Measurements from ENCODE around the gene TXNL4A.

TXNL4A gene

DNA sequence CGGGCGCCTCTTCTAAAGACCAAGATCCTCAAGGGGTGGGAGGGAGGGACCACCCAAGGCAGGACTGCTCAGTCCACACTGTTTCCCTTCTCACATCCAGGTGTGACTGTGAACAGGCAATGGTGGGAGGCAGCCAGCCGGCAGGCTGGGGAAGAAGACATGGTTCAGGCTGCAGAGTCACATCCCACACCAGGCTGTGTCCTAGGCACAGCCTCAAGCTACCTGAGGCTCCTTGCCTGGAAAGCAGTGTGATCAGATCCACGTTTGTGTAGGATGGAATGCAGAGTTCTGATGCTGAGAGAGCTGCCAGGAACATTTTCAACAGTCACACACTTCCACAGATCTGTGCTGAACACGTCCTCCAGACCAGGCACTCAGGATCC is 53.3 kb downstream of the TXNL4A start:
- no peak for DNase-seq (ENCODE audit: low spot score)

DNA sequence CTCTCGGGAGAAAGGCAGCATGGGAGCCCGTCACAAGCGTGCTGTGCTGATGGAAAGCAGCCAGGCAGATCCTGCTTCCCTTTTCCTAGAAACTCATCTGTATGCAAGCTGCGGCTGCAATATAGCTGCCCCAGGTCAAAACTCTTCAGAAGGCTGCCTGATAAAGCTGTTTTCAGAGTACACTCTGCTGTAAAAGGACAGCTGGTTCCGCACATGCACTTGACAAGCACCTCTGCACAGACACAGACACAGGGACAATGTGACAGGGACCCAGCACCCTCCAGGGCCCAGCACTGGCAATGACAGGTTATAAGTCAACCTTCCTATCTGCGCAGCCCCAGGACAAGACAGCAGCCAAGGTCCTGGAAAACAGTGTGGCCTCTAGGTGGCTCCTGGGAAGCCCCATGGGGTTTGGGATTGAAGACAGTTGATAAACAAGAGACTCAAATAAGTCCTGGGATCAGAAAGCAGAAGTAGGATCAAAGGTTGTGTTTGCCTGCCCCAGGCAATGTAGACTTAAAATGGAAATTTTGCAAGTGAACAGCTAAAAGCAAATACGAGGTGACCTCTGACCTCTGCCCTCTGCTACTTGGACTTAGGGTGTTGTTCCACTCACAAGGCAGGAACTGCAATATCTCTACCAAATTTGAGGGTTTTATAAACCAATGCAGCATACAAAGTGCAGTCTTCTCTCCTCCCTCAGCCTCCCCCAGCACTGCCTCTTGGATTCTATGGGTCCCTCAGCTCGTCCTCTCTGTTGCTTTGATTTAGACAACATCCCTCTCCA is 53.9 kb downstream of the TXNL4A start:
- DNase-seq (ENCODE audit: low spot score), result no peak

DNA sequence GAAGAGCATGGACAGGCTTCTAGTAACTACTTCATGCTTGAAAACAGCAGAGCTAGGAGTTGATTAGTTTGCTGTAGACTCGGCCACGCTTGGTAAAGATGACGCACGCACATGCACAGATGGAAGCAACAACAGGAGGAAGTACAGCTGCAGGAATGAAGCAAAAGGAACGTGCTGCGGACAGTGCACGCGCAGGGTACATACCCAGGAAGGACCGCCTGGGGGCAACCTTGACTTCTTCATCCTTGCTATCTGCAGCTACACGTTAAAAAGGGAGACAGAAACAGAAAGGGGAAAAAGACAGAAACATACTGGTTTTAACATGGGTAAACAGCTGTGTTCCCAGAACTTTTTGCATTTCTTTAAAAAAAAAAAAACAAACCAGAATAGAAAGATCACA is 54.6 kb downstream of the TXNL4A start:
- DNase-seq (ENCODE audit: low spot score), result peak; percentile 62

DNA sequence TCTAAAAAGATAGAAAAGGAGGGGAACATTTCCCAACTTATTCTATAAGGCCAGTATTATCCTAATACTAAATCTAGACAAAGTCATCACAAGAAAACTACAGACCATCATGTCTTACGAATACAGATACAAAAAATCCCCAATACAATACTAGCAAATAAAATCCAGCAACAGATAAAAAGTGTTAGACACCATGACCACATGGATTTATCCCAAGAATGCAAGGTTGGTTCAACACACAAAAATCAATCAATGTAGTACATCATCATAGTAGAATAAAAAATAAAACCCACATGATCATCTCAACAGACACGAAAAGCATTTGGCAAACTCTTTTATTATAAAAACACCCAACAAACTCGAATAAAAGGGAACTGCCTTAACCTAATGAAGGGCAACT is 55.5 kb downstream of the TXNL4A start:
- no peak for DNase-seq (ENCODE audit: low spot score)

DNA sequence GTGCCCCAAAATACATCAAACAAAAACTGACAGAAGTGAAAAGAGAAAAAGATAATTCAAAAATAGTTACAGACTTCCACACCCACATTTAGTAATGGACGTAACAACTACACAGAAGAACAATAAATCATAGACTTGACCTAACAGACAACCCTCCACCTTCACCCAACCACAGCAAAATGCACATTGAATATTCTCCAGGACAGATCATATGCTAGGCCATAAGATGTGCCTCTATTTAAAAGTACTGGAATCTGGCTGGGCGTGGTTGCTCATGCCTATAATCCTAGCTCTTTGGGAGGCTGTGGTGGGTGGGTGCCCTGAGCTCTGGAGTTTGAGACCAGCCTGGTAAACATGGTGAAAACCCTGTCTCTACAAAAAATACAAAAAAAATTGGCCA is 56.9 kb downstream of the TXNL4A start:
- no peak for DNase-seq (ENCODE audit: low spot score)

DNA sequence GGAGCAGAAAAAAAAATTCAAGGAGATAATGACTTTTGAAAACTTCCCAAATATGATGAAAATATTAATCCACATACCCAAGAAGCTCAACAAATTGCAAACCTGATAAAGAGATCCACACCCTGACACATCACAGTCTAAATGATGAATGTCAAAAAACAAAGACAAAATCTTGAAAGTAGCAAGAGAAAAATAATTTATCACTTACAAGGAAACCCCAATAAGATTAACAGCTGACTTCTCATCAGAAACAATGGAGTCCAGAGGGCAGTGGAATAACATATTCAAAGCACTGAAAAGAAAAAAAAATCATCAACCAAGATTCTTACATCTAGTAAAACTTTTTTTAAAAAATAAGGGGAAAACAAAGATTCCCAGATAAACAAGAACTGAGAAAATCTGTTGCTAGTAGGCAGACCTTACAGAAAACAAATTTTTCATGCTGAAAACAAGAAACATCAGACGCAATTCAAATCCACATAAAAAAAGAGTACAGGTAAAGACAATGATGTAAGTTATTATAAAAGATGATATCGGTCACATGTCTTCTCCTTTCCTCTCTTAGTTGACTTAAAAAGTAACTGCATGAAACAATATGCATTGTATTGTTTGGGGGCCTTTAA is 58.2 kb downstream of the TXNL4A start:
- DNase-seq (ENCODE audit: low spot score), result no peak

DNA sequence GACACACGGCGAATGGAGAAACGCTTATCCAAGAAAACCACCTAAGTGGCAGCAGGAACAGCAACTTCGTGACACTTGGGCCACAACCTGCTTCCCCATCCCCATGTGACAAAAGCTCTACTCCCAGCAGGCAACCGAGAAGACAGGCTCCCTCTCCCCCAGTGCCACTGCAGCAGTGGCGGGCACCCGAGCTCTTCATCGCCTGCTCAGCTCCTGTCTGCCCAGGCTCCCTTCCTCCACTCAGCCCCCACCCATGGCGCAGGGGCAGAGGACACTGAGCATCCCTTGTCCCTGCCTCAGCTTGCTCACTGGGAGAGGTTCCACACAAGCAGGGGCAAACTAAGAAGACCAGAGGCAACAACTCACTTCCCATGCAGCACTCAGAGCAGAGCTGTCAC is 59.8 kb downstream of the TXNL4A start:
- no peak for DNase-seq (ENCODE audit: low spot score)

DNA sequence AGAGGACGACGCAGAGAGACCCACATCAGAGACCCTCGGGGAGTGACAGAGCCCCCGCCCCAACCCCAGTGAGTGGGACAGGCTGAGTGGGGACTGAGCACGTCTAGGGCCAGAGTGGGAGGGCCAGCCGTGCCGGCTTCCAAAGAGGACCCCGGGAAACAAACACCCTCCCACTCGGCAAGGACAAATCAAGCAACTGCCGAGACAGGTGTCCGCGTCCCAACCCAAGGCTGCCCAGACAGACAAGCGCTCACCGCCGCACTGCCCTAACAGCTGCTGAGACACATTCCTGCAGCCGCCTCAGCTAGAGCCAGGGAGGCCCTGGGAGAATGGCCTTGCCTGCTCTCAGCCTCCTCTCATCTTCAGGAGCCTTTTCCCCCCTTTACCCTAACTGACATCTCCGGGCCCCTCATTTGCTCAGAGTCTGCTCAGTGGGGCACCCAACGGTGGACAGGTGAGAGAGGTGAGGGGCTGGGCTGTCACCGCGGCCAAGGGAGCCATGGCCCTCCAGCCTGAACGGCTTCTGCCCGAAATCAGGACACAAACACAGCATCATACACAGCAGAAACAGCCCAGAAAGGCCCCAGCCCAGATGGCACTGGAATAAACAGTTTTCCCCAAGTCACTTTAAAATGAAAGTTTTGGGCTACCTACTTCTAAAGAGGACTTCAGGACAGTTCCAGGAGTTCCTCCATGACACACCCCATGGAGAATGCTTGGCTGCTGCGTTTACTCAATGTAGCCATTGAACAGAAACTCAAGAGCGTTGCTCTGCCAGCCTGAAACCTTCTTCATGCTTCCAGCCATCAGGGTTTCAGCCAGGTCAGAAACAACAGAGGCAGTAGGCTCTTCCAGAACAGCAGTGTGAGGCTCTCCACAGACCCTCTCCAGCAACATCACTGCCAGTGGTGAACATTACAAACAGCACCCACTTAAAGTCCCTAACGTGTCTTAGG is 60.5 kb downstream of the TXNL4A start:
- no peak for DNase-seq (ENCODE audit: low spot score)

DNA sequence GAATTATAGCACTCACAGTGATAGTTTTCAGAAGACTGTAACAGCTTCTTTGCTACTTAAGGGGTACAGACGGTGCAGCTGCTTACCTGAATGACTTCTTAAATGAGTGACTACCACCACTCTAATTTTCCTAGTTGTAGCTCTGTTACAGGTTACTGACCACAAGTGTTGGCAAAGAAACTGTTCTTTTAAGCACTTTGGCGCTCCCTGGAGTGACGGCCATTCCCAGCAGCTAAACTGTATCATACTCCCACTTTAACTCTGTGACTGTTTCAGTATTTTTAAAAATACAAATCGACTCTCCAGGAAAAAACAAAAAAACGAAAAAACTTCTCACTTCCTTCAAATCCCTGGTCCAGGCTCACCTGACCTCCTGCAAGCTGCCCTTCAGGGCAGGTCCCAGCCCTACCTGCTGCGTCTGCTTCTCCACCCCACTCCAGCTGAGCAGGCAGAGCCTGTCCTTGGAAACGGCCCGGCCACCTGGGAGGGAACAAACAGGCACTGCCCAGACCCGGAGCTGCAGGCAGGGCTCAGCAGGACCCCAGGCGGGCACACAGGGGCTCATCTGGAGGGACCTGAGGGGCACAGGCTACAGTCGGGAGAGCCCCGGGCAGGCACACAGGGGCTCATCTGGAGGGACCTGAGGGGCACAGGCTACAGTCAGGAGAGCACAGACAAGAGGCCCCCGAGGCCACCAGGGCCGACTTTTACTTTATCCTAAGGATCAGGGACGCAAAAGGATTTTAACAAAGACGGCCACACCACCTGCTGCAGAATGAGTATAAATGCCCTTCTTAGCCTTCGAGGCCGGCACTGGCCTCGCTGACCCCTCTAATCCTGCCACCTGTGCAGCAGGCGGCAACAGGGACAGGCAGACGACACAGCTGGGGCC is 61.4 kb downstream of the TXNL4A start:
- no peak for DNase-seq (ENCODE audit: low spot score)

DNA sequence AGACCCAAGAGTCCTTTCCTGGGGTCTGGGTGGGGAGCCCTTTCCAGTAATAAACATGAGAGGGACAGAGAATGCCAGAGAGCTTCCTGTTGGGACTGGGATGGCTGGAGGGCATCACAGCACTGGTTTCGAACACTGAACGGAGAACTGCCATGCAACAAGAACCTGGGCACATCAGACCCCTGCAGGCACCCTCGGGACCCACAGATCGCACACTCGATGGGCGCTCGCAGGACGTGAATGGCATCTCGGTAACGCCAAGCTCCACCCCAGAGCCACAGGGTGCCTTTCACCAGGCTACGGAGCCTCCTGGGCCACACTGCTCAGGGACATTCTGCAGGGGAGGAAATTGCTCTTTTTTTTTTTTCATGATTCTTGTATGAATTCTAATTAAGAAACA is 62.1 kb downstream of the TXNL4A start:
- no peak for DNase-seq (ENCODE audit: low spot score)

DNA sequence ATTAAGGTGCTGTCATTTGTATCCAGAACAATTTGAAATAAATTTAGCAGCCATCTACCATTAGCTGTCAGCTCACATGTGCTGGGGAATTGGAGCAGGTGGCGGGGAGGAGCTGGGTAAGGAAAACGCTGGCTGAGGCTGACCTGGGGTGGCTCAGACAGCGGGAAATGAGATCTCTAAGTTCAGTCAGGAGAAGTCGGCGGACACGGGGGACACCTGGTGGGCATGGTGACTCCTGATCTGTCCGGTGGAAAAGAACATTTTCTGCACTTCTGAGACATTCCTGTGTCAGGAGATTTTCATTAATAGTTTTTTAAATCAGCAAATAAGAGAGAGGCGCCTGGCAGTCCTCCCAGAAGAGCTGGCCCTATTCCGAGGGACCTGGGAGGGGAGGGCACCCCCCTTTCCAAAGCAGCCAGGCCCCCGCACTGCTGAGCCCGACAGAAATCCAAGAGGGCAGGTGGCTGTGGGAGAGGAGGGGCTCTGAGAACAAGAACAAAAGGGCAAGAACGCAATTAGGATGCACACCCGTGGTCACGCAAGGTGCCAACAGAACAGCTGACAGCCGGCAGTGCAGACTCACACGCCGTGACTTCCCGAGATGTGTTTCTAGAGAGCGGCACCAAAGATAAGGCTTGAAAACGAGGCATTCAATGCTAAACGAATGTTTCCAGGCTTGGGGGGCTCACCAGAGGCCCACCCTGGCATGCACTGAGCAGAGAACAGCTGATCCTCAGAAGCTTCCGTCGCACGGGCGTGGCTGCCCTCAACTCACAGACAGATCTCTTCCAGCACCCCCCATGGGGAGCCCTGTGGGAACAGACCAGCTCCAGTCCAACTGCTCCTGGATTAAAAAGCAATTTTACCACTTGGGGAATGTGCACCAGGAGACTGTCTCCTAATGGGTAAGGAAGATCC is 63.3 kb downstream of the TXNL4A start:
- no peak for DNase-seq (ENCODE audit: low spot score)

DNA sequence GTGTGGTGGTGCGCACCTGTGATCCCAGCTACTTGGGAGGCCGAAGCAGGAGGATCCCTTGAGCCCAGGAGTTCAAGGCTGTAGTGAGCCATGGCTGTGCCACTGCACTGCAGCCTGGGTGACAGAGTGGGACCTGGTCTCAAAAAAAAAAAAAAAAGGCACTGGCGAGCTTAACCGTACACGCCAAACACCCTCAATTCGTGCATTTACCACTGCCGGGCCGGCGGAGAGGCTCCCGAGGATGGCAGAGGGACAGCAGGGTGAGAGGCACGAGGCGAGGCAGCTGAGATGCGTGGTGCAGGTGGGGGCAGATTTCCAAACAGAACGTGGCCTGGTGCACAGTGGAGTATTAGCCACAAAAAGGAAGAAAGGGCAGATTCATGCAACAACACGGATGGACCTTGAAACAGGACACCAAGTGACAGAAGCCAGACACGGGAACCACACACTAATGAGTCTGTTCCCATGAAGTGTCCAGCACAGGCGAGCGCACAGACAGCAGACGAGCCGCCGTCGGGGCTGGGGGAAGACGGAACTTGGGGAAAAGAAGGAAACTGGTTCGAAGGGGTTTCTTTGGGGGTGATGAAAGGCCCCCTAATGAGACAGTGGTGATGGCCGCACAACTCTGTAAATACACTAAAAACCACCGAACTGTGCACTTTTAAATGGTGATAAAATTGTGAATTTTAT is 64.3 kb downstream of the TXNL4A start:
- DNase-seq (ENCODE audit: low spot score), result no peak

DNA sequence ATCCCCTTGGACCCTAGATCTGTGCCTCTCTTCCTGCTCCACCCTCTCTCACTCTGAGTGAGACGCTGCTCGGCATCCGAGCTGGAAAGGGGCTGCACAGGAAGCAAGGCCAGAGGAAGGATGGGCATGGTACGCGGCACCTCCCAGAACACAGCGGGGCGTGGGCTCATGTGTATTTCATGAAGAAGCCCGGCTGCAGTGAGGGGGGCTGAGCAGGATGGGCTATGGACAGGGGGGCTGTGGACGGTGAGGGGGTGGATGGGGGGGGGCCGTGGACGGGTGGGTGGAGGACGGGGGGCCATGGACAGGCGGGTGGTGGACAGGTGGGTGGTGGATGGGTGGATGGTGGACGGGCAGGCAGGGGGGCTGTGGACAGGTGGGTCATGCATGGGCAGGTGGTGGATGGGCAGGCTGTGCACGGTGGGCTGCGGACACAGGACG is 65.4 kb downstream of the TXNL4A start:
- DNase-seq (ENCODE audit: low spot score), result no peak

DNA sequence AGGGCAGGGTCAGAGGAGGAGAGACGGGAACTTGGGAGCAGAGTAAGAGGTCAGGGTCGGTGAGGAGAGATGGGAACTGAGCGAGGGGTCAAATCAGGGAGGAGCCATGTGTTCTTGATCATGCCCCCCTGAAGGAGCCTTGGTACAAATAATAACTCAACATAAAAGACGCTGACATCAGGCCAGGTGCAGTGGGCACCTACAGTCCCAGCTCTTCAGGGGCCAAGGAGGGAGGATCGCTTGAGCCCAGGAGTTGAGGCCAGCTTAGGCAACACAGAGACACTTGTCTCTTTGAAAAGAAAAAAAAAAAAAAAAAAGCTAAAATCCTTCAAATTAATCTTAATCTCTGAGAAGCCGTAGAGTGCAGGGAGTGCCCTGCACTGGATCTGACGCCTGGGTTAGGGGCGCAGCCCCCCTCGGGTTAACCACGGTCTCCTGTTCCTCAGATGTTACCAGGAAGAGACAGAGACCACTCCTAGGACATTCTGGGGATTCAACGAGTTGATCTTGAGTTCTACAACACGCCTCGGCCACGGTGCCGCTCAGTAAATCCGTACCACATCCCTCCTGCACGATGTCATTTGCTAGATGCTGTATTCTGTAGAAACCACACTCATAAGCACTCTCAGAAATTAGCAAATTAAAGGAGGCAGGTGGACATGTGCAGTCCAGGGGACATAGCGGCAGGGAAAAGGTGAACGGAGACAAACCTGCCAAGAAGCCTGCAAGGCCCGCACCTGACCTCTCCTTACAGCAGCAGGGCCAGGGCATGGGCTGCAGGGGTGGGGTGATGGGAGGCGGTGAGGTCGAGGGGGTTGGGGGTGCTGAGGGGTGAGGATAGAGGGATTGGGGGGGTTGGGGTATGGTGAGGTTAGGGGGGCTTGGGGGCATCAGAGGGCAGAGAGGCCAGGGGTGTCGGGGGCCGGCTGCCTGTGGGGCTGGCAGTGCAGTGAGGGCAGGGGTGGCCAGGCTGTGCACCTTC is 66.1 kb downstream of the TXNL4A start:
- DNase-seq (ENCODE audit: low spot score), result no peak
